HL-60 (cell line): ENCODE results near the gene CEP112.

Experiments used
- DNase-seq, 2 experiments: peaks; one replicate each; pipeline ENCODE4 v3.0.0-alpha.2; 2010 to 2020; ENCODE audit warnings: low read depth in 1 of 2, low spot score in 1 of 2
- H3K27ac ChIP-seq: fragments of 250-450 bp; sonication (Bioruptor Pico); replicated peaks from 2 replicates; pipeline ENCODE4 v1.5.1; 2020; ENCODE audit warnings: mild to moderate bottlenecking, moderate library complexity
- H3K27me3 ChIP-seq: fragments of 250-450 bp; sonication (Bioruptor Pico); 2 replicates; pipeline ENCODE4 v1.5.1; 2021; ENCODE audit warnings: mild to moderate bottlenecking, moderate library complexity; ENCODE audit not compliant: insufficient read depth, poor library complexity, severe bottlenecking
- H3K4me3 ChIP-seq: replicated peaks from 2 replicates; pipeline ENCODE4 v1.5.1; 2011; ENCODE audit warnings: mild to moderate bottlenecking, control low read depth, low read length; ENCODE audit not compliant: insufficient read depth
- CTCF ChIP-seq: IDR thresholded peaks from one replicate; pipeline ENCODE4 v1.5.1; 2011; ENCODE audit warnings: low read length, control low read depth, inconsistent platforms; ENCODE audit not compliant: insufficient read depth
- GABPA ChIP-seq: IDR thresholded peaks from 2 replicates; pipeline ENCODE4 v1.6.1; 2012; ENCODE audit warnings: low read depth
- POLR2AphosphoS5 ChIP-seq: IDR thresholded peaks from 2 replicates; pipeline ENCODE4 v1.6.1; 2012; ENCODE audit warnings: low read depth
- REST ChIP-seq: IDR thresholded peaks from 2 replicates; pipeline ENCODE4 v1.6.1; 2012; ENCODE audit warnings: low read depth; ENCODE audit not compliant: insufficient replicate concordance
- SPI1 ChIP-seq: IDR thresholded peaks from 2 replicates; pipeline ENCODE4 v1.6.1; 2012; ENCODE audit warnings: low read depth, mild to moderate bottlenecking, borderline replicate concordance

CEP112 gene

GRCh38 chr17:65678546-65678945 lies 513.4 kb downstream of the CEP112 start:
- TF ChIP-seq SPI1 (no peak), REST (no peak), CTCF (no peak), GABPA (no peak), POLR2AphosphoS5 (no peak)
- Histone ChIP-seq H3K27ac (no peak overlapping the region), H3K27me3 (no peaks in the 10 kb centered on the region), H3K4me3 (no peak overlapping the region)
- no peak for DNase-seq

- TF ChIP-seq POLR2AphosphoS5 (no peak), GABPA (no peak), CTCF (no peak), SPI1 (no peak), REST (no peak)
- no peak for DNase-seq
- Histone ChIP-seq H3K27ac (no peak overlapping the region), H3K27me3 (no peaks in the 10 kb centered on the region), H3K4me3 (no peak overlapping the region)
These were observed 514.0 kb downstream of the CEP112 start for GRCh38 chr17:65677932-65678331.

- TF ChIP-seq POLR2AphosphoS5 (no peak), CTCF (no peak), GABPA (no peak), REST (no peak), SPI1 (no peak)
- no peaks in the 10 kb centered on the region for H3K27me3 ChIP-seq
- no peak overlapping the region for H3K27ac ChIP-seq
- H3K4me3 ChIP-seq, result no peak overlapping the region
- DNase-seq, result no peak
These were observed 517.5 kb downstream of the CEP112 start for GRCh38 chr17:65674246-65675045.
